Cardiac fibroblast (primary cell): ENCODE results near the gene BCL2A1.
"Not testable (repeated sequence)": the region's sequence is repeated elsewhere in the genome, so short reads cannot be mapped to it uniquely, and the experiment has no call there.

Experiments
- DNase-seq, 2 donors: peaks; one replicate each; pipeline versions ENCODE4 v3.0.0 to v3.0.0-alpha.2; 2010; ENCODE audit warnings: low read depth in 2 of 2
- H3K4me3 ChIP-seq, 2 donors: replicated peaks in 1 of 2; 1 replicate in 1 of 2; 2 replicates in 1 of 2; pipeline ENCODE4 v1.5.1; 2011; ENCODE audit warnings: low read depth in 2 of 2, low read length in 2 of 2, mild to moderate bottlenecking in 2 of 2, moderate library complexity in 1 of 2
- TF ChIP-seq, protein P1 (sequence below): IDR thresholded peaks from one replicate; pipeline ENCODE4 v1.5.1; 2011; ENCODE audit warnings: low read depth, mild to moderate bottlenecking, low read length, inconsistent platforms

Gene BCL2A1

DNA sequence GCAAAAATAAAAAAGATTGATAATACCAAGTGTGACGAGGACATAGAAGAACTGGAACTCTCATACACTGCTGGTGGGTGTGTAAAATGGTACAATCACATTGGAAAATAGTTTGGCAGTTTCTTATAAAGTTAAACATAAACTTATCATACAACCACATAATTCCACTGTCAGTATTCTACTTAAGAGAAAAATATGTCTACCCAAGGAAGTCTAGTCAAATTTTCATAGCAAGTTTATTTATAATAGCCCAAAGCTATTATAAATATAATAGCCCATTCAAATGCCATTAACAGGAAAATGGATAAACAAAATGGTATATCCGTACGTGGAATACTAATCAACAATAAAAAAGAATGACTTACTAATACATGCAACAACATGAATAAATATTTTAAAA is 40.6 kb upstream of the BCL2A1 start:
- no peak overlapping the region for H3K4me3 ChIP-seq
- no peak for DNase-seq
- TF ChIP-seq, protein P1, sequence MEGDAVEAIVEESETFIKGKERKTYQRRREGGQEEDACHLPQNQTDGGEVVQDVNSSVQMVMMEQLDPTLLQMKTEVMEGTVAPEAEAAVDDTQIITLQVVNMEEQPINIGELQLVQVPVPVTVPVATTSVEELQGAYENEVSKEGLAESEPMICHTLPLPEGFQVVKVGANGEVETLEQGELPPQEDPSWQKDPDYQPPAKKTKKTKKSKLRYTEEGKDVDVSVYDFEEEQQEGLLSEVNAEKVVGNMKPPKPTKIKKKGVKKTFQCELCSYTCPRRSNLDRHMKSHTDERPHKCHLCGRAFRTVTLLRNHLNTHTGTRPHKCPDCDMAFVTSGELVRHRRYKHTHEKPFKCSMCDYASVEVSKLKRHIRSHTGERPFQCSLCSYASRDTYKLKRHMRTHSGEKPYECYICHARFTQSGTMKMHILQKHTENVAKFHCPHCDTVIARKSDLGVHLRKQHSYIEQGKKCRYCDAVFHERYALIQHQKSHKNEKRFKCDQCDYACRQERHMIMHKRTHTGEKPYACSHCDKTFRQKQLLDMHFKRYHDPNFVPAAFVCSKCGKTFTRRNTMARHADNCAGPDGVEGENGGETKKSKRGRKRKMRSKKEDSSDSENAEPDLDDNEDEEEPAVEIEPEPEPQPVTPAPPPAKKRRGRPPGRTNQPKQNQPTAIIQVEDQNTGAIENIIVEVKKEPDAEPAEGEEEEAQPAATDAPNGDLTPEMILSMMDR = no peak

DNA sequence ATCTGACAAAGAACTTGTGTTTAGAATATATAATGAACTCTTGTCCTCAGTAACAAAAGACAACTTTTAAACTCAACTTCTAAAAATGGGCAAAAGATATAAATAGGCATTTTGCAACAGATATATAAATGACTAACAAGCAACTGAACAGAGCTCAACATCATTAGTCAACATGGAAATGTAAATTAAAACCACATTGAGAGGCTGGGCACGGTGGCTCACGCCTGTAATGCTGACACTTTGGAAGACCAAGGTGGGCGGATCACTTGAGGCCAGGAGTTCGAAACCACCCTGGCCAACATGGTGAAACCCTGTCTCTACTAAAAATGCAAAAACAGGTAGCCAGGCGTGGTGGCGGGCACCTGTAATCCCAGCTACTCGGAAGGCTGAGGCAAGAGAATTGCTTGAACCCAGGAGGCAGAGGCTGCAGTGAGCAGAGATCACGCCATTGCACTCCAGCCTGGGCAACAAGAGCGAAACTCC is 40.1 kb upstream of the BCL2A1 start:
- DNase-seq = peak; percentile 72 to 85
- not testable (repeated sequence) for H3K4me3 ChIP-seq

DNA sequence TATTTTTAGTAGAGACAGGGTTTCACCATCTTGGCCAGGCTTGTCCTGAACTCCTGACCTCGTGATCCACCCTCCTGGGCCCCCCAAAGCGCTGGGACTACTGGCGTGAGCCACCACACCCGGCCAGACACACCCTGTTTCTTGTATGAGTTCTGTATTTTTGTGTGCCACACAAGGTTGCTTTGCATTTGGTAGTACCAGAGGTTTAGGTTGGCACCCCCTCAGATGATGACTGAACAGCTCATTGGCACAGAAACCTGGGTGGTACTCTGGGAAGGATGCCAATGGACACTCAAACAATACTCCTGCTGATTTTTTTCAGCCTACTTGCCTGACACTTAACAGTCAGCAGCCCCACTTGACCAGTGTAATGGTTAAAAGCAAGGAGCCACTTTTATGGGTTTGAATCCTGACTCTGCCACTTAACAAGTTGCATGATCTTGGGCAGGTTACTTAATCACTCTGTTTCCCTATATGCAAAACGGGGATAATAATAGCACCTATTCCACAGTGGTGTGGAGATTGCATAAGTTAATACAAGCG is 39.2 kb upstream of the BCL2A1 start:
- TF ChIP-seq, protein P1 = no peak
- DNase-seq = peak; percentile 27 to 34

DNA sequence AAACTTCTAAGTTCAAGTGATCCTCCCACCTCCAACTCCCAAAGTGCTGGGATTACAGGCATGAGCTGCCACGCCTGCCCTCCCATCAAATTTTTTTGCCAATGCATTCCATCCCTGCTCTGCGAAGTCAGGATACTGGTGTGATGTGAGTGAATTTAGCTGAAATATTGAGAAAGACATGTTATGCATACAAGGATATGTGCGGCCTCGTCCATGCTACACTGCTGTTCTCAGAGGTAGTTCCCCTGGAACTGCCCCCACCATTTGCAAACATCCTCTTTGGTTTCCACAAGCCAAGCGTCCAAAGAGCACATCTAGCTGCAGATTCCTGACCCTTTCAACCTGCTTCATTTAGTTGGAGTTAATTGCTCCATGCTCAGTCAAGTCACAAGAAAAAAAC is 36.5 kb upstream of the BCL2A1 start:
- H3K4me3 ChIP-seq = no peak overlapping the region
- TF ChIP-seq, protein P1 = no peak
- DNase-seq = no peak

More for the DNA sequence above, 39.2 kb upstream of the BCL2A1 start:
- no peak overlapping the region for H3K4me3 ChIP-seq

DNA sequence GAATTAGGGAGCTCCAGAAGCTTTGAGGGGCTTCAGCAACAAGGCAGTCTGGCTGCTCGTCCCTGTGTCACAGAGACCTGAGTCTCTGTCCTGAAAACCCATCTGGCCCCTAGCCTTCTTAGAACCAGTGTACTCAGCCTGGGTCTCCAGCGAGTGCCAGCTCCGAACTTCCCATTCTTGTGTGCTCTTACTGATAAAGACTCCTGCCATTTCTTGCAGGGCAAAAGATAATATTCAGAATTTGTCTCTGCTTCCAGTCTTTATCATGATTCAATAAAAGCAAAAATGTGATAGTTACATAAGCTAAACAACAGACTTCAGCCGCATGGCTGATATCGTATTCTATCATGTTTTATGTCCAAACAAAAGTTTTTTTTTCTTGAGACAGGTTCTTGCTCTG is 36.0 kb upstream of the BCL2A1 start:
- DNase-seq = no peak
- no peak overlapping the region for H3K4me3 ChIP-seq
- TF ChIP-seq, protein P1 = no peak

DNA sequence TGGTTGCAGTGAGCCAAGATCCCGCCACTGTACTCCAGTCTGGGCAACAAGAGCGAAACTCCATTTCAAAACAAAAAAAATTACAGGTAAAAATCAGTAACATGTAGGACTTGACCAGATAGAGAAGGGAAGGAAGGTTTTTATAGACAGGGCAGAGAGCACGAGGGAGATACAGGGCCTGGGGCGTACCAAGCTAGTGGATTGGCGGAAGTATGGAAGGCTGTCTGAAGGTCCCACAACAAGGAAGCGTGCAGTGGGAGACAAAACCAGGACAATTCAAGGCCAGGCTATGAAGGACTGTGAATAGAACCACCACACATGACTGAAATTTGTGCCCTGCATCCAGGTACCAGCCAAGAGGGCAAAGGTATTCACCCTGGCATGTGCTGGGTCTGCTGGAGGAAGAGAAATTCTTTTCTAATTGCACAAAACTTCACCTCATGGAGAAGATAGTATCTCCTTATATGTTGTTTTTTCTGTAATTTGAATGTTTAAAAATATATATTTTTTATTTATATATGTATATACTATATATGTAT is 33.0 kb upstream of the BCL2A1 start:
- H3K4me3 ChIP-seq = no peak overlapping the region
- DNase-seq = no peak
- TF ChIP-seq, protein P1 = no peak

DNA sequence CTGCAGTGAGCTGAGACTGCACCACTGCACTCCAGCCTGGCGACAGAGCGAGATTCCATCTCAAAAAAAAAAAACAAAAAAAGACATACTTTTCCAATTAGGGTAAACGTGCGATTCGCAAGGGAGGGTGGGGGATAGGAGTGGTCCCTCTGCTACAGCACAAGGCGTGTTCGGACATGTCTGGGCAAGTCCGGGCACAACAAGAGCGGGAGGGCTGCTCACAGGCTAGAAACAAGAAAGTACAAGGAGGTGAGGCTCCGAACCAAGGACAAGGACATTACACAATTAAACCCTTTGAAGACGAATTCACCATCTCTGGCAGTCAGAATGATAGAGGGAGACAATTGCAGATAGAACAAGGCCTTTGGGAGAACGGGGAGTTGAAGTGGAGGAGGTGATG is 32.2 kb upstream of the BCL2A1 start:
- no peak for DNase-seq
- H3K4me3 ChIP-seq = no peak overlapping the region
- TF ChIP-seq, protein P1 = no peak
